Measurements from ENCODE around the gene CLTA.
A peak's percentile ranks its signal among the peaks of the same experiment; 100 is the strongest.
"Not testable (repeated sequence)": the region's sequence is repeated elsewhere in the genome, so short reads cannot be mapped to it uniquely, and the experiment has no call there.

The CLTA gene

DNA sequence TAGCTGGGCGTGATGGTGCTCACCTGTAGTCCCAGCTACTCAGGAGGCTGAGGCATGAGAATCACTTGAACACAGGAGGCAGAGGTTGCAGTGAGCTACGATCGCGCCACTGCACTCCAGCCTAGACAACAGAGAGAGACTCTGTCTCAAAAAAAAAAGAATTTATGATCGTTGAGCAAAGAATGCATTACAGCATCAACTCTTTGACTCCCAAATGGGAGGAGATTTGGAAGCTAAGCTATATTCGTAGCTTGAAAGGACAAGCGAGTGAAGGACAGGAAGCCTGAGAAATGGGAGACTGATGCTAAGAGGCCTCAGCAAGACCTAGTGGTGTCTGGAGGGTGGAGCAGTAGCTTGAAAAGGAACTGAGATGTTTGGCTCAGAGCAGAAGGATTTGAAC is 31.8 kb upstream of the CLTA start:
- no peak for DNase-seq

GRCh38 chr9:36159509-36159908 is 31.2 kb upstream of the CLTA start:
- DNase-seq: not testable (repeated sequence)

GRCh38 chr9:36160126-36160525 is 30.6 kb upstream of the CLTA start:
- DNase-seq: not testable (repeated sequence)

DNA sequence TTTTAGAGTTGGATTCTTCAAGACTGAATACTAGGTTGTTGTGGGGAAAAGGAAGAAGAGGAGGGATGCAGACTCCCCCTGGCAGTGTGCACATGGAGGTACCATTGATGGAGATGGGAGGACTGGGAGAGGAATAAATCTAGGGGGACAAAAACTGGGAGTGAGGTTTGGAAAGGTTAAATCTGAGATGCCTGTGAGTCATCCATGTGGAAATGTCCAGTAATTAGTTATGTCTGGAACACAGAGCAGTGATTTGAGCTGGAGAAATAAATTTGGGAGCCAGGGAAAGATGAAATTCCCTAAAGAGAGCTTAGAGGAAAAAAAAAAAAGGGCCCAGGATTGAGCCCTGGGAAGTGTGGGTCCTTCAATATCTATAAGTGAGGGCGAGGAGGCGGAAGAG is 29.5 kb upstream of the CLTA start:
- DNase-seq: no peak

GRCh38 chr9:36162211-36162738 is 28.4 kb upstream of the CLTA start:
- no peak for DNase-seq

DNA sequence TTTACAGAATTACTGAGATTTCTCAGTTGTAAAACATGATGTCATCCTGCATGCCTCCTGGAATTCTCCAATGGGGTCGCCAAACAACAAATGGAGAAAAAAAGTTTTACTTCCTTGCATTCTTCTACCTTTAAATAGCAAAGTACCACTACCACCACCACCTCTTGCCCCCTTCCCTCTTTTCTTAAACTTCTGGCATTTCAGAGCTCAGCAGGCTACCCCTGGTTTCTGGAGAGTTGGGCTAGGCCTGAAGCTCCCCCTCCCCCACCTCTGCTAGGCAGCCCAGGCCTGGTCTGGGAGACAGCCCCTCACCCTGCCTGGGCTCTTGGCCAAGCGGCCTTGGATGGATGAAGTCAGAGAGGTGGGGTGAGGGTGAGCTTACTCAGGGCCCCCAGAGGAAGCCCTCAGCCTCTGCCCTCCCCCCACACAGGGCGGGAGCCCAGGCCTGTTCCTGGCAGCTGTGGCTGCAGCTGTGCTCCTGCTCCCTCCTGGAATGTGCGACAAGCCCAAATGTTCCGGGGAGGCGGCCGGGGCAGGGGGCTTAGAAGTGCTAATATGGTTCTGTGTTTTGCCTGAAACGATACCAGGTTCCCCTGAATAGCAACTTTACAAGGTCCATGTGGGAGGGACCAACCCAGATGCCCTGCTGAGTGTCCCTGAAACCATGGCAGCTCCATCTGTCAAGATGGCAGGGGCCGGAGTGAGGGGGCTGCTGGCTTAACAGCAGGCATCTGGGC is 27.5 kb upstream of the CLTA start:
- no peak for DNase-seq

DNA sequence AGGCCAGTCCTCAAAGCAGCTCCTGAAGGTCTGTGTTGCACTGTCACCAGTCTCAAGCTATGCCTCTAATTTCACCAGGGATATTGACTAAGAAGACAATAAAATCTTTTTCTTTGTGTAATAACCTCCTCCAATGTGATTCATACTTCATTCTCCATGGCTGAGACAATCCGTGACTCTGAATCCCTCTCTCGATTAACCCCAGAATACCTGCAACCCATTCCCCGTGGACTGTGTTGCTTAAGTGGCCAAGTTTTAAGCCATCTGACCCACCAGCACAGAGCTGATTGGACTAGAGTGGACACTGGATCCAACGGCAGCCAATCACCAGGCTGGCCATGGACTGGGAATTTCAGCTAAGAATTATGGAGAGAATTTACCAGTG is 26.9 kb upstream of the CLTA start:
- DNase-seq: no peak

GRCh38 chr9:36164372-36164771 is 26.3 kb upstream of the CLTA start:
- DNase-seq: no peak

- no peak for DNase-seq
Measured at GRCh38 chr9:36164989-36165388, 25.7 kb upstream of the CLTA start.

DNA sequence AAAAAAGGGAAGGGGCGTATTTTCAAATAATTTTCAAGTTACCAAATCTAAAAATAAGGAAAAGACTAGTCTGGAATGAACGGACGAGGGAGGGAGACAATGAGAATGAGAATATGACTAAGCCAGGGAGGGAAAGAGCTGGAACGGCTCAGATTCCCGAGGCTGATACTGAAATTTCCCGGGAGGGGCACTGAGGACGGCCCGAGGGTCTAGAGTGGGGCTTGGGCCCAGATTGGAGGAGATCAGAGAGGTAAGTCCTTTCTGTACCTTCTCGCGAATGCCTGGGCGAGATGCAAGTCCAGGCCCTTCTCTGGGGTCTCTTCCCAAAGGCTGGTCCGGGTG is 24.9 kb upstream of the CLTA start:
- no peak for DNase-seq

DNA sequence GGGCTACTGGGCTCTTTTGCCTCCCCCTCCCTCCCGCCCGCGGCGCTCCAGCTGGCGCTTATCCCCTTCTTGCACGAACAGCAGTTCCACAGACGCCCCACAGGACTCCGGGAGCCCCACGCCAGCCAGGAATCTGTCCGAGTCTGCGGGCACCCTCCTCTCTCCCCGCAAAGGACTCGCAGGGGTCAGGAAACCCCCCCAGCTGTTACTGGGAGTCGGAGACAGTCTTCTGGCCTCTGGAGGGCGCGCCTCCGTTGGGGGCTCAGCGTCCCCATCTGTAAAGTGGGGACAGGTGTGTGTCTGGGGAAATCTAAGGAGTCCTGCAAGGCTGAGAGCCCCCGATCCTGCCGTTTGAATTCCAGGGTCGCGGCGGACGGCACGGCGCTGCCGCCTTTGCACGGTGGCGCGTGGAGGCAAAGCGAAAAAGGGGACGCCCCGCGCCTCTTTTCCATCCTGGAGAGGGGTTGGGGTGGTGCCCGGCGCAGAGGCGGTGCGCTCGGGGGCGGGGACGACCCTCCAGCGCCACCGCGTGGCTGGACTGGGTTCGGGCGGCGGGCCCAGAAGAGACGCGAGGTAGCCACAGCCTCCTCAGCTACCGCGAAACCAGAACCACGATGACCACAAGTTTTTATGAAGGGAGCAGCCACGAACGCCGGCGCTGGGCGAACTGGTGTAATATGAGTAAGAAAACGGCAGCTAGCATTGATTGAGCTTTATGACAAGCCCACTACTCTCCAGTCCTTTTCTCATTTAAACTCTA is 24.4 kb upstream of the CLTA start:
- DNase-seq: peak; percentile 96

DNA sequence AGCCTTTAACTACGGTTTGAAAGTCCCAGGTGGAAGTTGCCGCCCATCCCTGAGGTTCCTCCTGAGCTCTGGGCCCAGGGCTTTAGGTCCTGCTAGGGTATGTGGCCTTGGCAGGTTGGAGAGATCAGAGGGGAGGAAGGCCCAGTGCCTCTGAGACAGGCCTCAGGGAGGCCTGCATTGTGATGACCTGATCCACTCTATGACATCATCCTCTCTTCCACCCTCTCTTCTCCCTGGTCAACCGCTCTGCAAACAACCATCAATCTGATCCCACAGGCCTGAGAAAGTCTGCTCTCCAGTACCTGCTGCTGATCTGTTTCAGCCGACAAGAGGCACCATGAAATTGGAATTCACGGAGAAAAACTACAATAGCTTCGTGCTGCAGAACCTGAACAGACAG is 21.6 kb upstream of the CLTA start, which contains the start of gene CCIN:
Gene CCIN (plus strand): TSS at position 223 of the 400 bp plus-strand sequence. CDS start 115 bp downstream, at position 338.
- DNase-seq: no peak

DNA sequence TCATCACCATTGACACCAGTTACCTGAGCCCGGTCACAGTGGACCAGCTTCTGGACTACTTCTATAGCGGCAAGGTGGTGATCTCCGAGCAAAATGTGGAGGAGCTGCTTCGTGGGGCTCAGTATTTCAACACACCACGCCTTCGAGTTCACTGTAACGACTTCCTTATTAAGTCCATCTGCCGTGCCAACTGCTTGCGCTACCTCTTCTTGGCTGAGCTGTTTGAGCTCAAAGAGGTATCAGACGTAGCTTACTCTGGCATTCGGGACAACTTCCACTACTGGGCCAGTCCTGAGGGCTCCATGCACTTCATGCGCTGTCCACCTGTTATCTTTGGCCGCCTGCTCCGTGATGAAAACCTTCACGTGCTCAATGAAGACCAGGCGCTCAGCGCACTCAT is 21.0 kb upstream of the CLTA start:
- no peak for DNase-seq

DNA sequence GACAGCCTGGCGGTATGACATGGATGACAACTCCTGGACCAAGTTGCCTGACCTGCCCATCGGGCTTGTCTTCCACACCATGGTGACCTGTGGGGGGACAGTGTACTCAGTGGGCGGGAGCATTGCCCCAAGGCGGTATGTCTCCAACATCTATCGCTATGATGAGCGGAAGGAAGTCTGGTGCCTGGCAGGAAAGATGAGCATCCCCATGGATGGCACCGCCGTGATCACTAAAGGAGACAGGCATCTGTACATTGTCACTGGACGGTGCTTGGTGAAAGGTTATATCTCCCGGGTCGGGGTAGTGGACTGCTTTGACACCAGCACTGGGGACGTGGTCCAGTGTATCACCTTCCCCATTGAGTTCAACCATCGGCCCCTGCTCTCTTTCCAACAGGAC is 20.2 kb upstream of the CLTA start:
- DNase-seq: no peak

DNA sequence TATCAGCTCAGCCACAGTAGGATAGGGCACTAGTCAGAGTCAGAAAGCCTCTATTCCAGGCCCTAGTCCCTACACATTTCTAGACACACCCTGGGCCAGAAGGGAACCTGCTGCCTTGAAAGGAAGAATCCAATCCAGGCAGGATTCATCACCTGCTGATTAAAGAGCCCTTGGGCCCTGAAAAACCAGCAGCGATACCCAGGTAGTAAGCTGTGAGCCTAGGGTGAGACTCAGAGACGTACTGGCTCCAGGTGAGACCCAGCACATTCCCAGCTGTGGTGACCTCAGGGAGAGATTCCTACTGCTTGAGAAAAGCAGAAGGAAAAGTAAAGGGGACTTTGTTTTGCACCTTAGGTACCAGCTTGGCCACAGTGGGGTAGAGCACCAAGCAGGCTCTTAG is 16.9 kb upstream of the CLTA start:
- no peak for DNase-seq

- DNase-seq: no peak
Measured at GRCh38 chr9:36174271-36174670, 16.4 kb upstream of the CLTA start.

DNA sequence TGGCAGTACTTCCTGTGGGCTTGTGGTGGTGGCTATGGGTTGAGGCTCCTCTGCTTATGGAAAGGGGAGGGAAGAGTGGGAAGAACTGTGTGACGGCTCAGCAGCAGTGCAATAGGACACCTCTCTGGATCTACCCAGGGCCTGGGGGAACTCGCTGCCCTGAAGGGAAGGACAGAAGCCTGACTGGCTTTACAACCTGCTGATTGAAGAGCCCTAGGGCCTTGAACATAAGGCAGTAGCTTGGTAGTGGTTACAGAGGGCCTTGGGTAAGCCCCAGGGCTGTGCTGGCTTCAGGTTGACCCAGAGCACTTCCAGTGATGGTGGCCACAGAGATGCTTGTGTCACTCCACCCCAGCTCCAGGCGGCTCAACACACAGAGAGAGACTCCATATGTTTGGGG is 16.0 kb upstream of the CLTA start:
- DNase-seq: no peak

DNA sequence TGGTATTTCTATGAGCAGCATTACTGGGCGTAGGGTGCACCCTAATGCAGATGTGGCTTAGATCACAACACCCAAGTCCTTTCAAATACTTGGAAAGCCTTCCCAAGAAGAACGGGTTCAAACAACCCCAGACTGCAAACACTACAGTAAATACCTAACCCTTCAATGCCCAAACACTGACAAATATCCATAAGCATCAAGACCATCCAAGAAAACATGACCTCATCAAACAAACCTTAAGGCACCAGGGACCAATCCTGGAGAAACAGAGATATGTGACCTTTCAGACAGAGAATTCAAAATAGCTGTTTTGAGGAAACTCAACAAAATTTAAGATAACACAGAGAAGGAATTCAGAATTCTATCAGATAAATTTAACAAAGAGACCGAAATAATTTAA is 15.5 kb upstream of the CLTA start:
- not testable (repeated sequence) for DNase-seq

- DNase-seq: not testable (repeated sequence)
Measured at GRCh38 chr9:36176496-36176895, 14.2 kb upstream of the CLTA start.

DNA sequence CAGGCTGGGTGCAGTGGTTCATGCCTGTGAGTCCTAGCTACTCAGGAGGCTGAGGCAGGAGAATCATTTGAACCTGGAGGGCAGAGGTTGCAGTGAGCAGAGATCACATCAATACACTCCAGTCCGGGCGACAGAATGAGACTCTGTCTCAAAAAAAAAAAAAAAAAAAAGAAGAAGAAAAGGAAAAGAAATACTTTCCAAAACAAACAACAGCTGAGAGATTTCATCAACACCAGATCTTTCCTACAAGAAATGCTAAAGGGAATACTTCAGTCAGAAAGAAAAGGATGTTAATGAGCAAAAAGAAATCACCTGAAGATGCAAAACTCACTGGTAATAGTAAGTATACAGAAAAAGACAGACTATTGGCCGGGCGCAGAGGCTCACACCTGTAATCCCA is 13.2 kb upstream of the CLTA start:
- no peak for DNase-seq

- DNase-seq: not testable (repeated sequence)
Measured at GRCh38 chr9:36180243-36180642, 10.5 kb upstream of the CLTA start.

- no peak for DNase-seq
Measured at GRCh38 chr9:36187414-36187813, 3.3 kb upstream of the CLTA start.

GRCh38 chr9:36188212-36188611 is 2.5 kb upstream of the CLTA start:
- DNase-seq: no peak

GRCh38 chr9:36189976-36190375 is 745 bp upstream of the CLTA start:
- DNase-seq: no peak

DNA sequence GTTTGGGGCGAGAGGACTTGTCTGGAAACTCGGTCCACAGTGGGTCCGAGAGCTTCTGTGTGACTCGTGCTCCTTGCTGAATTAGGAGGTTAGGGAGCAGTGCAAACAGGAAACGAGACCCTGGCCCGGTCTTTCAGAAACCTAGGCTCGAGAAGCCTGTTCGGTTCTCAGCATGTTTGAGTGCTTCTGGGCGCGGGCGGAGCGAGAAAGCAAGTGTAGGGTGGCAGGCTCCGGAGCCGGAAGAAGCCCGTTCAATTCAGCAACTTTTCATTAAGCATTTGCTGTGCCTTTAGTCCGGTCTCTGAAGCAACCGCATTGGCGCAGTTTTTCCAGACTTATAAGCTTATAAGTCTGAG is 547 bp downstream of the CLTA start:
- peak; percentile 73 for DNase-seq

All from activated CD8-positive, alpha-beta memory T cell treated with anti-CD3 and anti-CD28 coated beads, Interleukin-2, amount 50 U/mL, for 48 hours (primary cell).